Effector CD4-positive, alpha-beta T cell (primary cell): ENCODE measurements around the gene DOLPP1.
A peak's percentile ranks its signal among the peaks of the same experiment; 100 is the strongest.

ENCODE experiments used
- DNase-seq: peaks from one replicate; pipeline ENCODE4 v3.0.0-alpha.2; 2020

The DOLPP1 gene

GRCh38 chr9:129139233-129139992 is 58.5 kb downstream of the DOLPP1 start:
- peak; percentile 79 for DNase-seq

DNA sequence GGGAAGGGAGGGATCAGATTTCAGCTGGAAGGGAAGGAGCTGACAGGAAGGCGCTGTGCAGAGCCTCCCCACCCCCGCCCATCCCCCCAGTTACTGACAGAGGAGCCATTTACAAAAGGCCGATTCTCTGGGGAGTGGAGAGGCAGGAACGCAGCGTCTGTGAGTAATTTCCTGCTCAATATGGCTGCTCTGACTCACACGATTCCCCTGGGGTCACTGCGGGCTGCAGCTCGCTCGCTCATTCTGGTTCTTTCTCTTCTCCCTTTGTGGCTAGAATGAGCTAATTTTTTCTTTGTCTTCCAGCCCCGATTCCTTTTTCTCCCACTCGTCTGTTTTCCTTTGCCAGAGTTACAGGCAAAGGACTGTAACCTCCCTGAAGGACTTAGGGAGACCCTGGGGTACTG is 59.1 kb downstream of the DOLPP1 start:
- DNase-seq: peak; percentile 76
